H7 (cell line): ENCODE data around the gene TCHP. TPM values are rescaled to one million over a fixed set of nuclear protein-coding genes. Genes with fewer than 3 reads are reported as not detected.
A peak's percentile ranks its signal among the peaks of the same experiment; 100 is the strongest.
"Not testable (repeated sequence)": the region's sequence is repeated elsewhere in the genome, so short reads cannot be mapped to it uniquely, and the experiment has no call there.

Experiments
- DNase-seq: peaks from one replicate; pipeline ENCODE4 v3.0.0; 2012
- H3K27me3 ChIP-seq: 2 replicates; pipeline ENCODE4 v1.6.0; 2011; ENCODE audit warnings: mild to moderate bottlenecking, low read length; ENCODE audit not compliant: control insufficient read depth, insufficient read depth
- H3K36me3 ChIP-seq: replicated peaks from 2 replicates; pipeline ENCODE4 v1.5.1; 2011; ENCODE audit warnings: low read length; ENCODE audit not compliant: control insufficient read depth, insufficient read depth
- H3K4me3 ChIP-seq: 2 replicates; pipeline ENCODE4 v1.5.1; 2011; ENCODE audit warnings: low read depth, mild to moderate bottlenecking, control low read depth, low read length, moderate library complexity; ENCODE audit not compliant: insufficient read depth
- total RNA-seq: library from RNA; depleted of rRNA; stranded (reverse); fragments of >200 nt; shearing (Covaris generic); gene quantifications from 2 replicates; pipeline ENCODE4 v1.2.3, GENCODE V29; 2014

Gene TCHP
- total RNA-seq, 1 experiment from 2014 or later: 13.3 TPM

GRCh38 chr12:109888179-109889020, 11.7 kb upstream of the TCHP start:
- H3K27me3 ChIP-seq: no peaks in the 10 kb centered on the region; the same call in 1 of the 2 replicates
- DNase-seq: no peak
- no peak overlapping the region for H3K4me3 ChIP-seq
- H3K36me3 ChIP-seq: no peaks in the 10 kb centered on the region

DNA sequence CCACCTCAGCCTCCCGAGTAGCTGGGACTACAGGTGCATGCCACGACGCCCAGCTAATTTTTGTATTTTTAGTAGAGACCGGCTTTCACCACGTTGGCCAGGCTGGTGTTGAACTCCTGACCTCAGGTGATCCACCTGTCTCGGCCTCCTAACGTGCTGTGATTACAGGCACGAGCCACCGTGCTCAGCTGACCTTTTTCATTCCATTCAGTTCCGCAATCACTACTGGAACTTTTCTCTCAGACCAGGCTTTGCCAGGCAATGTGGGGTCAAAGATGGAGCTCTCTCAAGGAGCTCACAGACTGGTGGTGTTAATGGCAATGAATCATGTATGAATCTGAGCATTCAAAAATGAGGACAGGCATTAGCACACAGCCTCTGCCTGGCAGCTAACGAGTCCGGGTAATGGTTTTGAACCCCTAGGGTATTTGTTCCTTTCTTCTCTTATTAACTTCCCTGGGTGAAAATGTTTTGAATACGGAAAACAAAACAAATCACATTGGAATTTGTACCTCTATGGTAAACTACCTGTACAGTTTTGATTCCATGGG, 9.4 kb upstream of the TCHP start:
- no peak for DNase-seq
- H3K36me3 ChIP-seq: no peaks in the 10 kb centered on the region
- H3K4me3 ChIP-seq: no peak overlapping the region
- no peaks in the 10 kb centered on the region; the same call in 1 of the 2 replicates for H3K27me3 ChIP-seq

- not testable (repeated sequence) for H3K36me3 ChIP-seq, H3K27me3 ChIP-seq, H3K4me3 ChIP-seq, DNase-seq
These were observed 8.3 kb upstream of the TCHP start for GRCh38 chr12:109891731-109892130.

DNA sequence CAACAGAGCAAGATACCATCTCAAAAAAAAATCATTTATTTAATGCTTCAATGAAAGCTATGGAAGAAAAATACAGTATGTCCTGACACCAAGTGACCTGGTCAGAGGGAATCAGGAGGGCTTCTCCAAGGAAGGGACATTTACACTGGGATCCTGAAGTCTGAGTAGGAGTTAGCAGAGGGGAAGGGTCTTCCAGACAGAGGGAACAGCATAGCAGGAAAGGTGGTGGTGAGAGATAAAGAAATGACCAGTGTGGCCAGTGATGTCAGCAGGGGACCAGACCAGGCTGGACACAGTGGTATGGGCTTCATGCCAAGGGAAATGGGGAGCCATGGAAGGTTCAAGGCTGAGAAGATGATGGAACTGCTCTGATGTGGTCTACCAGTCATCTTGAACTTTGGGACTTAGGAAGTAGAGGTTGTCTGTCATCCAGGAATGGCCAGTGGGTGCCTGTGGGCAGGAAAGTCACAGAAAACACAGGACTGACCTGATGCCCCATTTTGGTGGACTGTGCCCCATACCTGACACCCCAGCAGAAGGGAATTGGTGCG, 7.8 kb upstream of the TCHP start:
- no peak for DNase-seq
- Histone ChIP-seq H3K27me3 (peaks cover 5% of the 10 kb centered on the region), H3K36me3 (no peaks in the 10 kb centered on the region), H3K4me3 (no peak overlapping the region)

DNA sequence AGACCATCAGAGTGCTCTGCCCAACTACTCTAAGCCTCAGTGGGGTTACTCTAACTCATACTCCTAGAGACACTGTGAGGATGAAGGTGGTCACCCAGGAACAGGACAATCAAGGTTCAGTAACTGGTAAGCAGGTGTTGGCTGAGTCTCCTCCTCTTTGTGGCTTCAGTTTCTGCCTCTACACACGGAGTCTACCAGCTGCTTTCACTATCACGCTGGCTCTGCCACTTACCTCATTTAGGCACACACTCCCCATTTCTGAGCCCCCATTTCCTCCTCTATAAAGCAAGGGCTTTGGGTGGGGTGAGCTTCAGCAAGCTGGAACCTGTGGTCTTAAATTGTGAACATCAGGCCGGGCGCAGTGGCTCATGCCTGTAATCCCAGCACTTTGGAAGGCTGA, 7.3 kb upstream of the TCHP start:
- no peak for DNase-seq
- Histone ChIP-seq H3K36me3 (no peaks in the 10 kb centered on the region), H3K27me3 (peaks cover 7% of the 10 kb centered on the region), H3K4me3 (no peak overlapping the region)

DNA sequence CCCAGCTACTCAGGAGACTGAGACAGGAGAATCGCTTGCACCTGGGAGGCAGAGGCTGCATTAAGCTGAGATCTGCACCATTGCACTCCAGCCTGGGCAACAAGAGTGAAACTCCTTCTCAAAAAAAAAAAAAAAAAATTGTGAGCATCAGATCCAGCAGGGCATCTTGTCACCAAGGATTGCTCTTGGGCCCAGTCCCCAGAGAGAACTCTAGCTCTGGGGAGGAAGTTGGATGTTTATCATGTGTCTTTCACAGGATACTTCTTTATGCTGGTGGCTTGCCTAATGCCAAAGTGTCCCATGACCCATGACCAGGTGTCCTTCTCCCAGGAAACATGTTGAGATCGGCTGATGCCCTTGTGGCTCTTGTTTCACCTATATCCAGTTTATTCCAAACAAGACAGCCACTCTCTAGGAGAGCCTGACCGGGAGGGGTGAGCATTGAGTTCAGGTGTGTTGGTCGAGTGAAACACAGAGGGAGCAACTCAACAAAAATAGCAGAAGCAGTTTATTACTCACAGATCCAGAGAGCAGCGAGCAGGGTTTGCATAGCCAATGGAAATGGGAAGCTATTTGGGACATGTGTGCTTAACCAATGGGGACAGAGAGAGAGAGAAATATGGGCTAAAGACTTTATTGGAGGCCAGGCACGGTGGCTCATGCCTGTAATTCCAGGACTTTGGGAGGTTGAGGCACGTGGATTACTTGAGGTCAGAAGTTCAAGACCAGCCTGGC, 6.6 kb upstream of the TCHP start:
- Histone ChIP-seq H3K27me3 (peaks cover 11% of the 10 kb centered on the region), H3K36me3 (no peaks in the 10 kb centered on the region), H3K4me3 (no peak overlapping the region)
- DNase-seq: no peak

DNA sequence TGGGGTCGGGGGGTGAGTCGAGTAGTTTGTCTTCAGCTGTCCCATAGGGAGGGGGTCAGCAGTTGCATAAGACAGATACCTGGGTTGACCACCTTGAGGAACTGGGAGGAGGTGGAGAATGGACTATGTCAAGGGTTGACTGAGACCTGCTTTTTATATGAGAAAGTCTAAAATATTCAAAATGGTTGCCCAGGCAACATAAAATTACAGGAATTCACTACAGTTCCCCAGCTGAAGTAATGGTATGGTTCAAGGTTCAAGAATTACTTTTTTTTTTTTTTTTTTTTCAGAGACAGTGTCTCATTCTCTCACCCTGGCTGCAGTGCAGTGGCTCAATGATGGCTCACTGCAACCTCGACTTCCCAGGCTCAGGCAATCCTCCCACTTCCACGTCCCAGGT, 5.1 kb upstream of the TCHP start:
- H3K27me3 ChIP-seq: peaks cover 24% of the 10 kb centered on the region
- no peaks in the 10 kb centered on the region for H3K36me3 ChIP-seq
- no peak for DNase-seq
- no peak overlapping the region for H3K4me3 ChIP-seq

DNA sequence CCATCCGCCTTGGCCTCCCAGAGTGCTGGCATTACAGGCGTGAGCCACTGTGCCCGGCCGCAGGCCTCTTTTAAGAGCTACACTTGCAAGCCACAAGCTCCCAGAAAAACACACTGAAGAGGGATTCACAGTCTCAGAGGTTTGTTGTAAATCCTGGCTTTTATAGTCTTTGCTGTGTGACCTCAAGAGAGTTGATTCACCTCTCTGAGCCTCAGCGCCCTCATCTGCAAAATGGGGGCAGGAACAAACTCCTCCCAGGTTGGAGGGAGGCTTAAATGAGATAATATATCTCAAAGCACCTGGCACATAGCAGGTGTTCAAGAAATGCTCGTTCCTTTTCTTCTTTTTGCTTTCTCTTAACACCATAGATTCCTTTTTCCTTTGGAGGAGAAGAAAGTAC, 3.9 kb upstream of the TCHP start:
- DNase-seq: no peak
- no peak overlapping the region for H3K4me3 ChIP-seq
- H3K36me3 ChIP-seq: no peaks in the 10 kb centered on the region
- peaks cover 28% of the 10 kb centered on the region for H3K27me3 ChIP-seq

- Histone ChIP-seq H3K36me3 (no peaks in the 10 kb centered on the region), H3K27me3 (peaks cover 32% of the 10 kb centered on the region), H3K4me3 (no peak overlapping the region)
- DNase-seq: no peak
These were observed 3.0 kb upstream of the TCHP start for GRCh38 chr12:109897029-109897428.

DNA sequence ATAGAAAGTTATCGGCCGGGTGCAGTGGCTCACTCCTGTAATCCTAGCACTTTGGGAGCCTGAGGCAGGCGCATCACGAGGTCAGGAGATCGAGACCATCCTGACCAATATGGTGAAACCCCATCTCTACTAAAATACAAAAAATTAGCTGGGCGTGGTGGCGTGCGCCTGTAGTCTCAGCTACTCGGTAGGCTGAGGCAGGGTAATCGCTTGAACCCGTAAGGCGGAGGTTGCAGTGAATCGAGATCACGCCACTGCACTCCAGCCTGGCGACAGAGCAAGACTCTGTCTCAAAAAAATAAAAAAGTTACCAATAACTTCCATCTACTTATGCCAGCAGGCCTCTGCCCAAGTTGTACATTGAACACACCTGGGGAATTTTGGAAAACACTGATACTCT, 729 bp upstream of the TCHP start:
- DNase-seq, H3K36me3 ChIP-seq, H3K4me3 ChIP-seq: not testable (repeated sequence)
- H3K27me3 ChIP-seq: peaks cover 49% of the 10 kb centered on the region

DNA sequence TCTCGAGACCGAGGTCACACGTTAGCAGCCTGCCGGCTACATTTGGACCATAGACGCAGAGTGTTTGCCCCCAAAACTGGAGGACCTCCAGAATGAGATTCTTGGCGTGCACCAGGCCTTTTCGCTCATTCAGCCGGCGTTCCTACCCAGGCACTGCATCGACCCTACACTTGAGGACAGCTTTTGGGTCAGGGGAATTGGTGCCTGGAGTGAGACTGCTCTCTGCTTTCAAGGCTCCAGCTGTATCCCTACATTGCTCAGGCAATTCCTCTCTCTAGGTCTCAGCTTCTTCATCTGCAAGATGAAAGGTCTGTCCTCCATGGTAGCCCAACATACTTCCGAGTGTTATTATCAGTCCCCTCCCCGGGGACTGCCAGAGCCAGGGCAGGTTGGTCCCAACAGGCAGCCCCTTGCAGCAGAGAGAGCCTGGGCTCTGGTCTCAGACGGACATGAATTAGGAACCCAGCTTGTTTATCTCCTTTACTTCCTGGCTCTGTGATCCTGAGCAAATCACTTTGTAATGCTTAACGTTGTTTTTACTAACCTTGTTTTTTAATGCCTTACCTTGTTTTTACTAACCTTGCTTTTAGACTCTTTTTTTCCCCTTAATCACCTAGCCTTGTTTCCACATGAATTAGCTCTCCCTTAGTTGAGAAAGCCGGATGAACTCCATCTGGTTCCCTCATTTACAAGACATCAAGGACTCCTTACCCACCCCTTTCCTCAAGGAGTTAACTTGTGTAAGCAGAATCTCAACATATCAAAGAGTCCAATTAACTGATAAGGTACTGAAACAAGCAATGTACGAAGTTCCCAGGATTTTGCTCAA, 892 bp downstream of the TCHP start:
- DNase-seq: peak; percentile 81
- Histone ChIP-seq H3K27me3 (peaks cover 49% of the 10 kb centered on the region), H3K4me3 (peak overlapping the region; percentile 63), H3K36me3 (peaks cover 4% of the 10 kb centered on the region)

DNA sequence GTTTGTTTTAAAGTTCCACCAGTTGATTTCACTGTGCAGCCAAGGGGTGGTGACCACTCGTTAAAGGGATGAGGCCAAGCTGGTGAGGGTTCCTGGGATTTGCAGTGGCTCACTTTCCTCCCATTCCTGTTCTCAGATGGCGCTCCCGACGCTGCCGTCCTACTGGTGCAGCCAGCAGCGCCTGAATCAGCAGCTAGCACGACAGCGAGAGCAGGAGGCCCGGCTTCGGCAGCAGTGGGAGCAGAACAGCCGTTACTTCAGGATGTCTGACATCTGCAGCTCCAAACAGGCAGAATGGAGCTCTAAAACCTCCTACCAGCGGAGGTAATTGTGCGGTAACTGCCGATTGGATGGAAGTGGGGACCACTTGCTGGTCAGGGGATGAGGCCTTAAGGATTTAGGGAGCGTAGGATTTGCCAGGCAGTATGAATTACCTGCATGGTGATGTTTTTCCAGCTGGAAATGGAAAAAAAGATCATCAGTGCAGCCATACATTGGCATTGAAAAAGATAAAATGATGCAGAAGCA, 2.9 kb downstream of the TCHP start:
- Histone ChIP-seq H3K27me3 (peaks cover 41% of the 10 kb centered on the region), H3K36me3 (peaks cover 4% of the 10 kb centered on the region), H3K4me3 (no peak overlapping the region)
- DNase-seq: no peak

DNA sequence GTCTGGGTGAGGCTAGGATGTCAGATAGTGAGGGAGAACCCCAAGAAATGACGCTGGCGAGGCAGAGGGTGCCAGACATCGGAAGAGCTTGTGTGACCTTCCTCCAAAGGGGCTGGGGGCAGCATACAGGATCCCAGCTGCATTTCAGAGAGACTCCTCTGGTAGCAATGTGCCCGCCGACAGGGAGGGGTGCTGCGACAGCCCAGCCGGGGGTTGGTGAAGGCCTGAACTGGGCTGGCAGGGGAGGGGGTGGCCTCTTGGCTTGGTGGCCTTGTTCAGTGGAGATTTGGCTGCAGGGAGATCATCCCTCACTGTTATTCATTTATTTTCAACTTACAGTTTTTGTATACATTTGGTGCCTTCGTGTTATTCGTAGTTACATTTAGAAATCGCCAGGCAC, 5.2 kb downstream of the TCHP start:
- Histone ChIP-seq H3K36me3 (peaks cover 6% of the 10 kb centered on the region), H3K4me3 (no peak overlapping the region), H3K27me3 (peaks cover 25% of the 10 kb centered on the region)
- no peak for DNase-seq
